Measurements from ENCODE around the gene CMIP. TPM values are rescaled to one million over a fixed set of nuclear protein-coding genes. Genes with fewer than 3 reads are reported as not detected.

Gene CMIP
- total RNA-seq, 2 donors from 2014 or later, result 30.1 to 95.1 TPM

- DNase-seq (ENCODE audit: low spot score), result no peak
- H3K9me3 ChIP-seq, result no peaks in the 10 kb centered on the region
- intact Hi-C loops (cut with DNase I), result no loop called here
- TF ChIP-seq POLR2AphosphoS5 (IDR thresholded peaks at IDR 0.05), result no peak
- TF ChIP-seq CTCF (IDR thresholded peaks at IDR 0.05), result no peak
- no peak for TF ChIP-seq POLR2A (IDR thresholded peaks at IDR 0.05)
- peaks cover 8% of the 10 kb centered on the region for H3K4me1 ChIP-seq (replicated peaks)
- 68% methylated on average over 10 of the region's 10 CpGs for WGBS
- no peaks in the 10 kb centered on the region for H3K36me3 ChIP-seq
- H3K27ac ChIP-seq, result no peak overlapping the region
- no peak overlapping the region for H3K4me3 ChIP-seq
- no peaks in the 10 kb centered on the region for H3K27me3 ChIP-seq (replicated peaks; ENCODE audit: insufficient read depth)
Observed at GRCh38 chr16:81497690-81498089, 53.1 kb downstream of the CMIP start.

GRCh38 chr16:81498351-81498750 lies 53.7 kb downstream of the CMIP start:
- no peak overlapping the region for H3K4me3 ChIP-seq
- DNase-seq (ENCODE audit: low spot score), result no peak
- H3K36me3 ChIP-seq, result no peaks in the 10 kb centered on the region
- WGBS, result 96% methylated on average over 11 of the region's 11 CpGs
- intact Hi-C loops (cut with DNase I), result no loop called here
- H3K9me3 ChIP-seq, result no peaks in the 10 kb centered on the region
- H3K27me3 ChIP-seq (replicated peaks; ENCODE audit: insufficient read depth), result no peaks in the 10 kb centered on the region
- peaks cover 5% of the 10 kb centered on the region for H3K4me1 ChIP-seq (replicated peaks)
- H3K27ac ChIP-seq, result no peak overlapping the region
- TF ChIP-seq CTCF (IDR thresholded peaks at IDR 0.05), result no peak
- no peak for TF ChIP-seq POLR2A (IDR thresholded peaks at IDR 0.05)
- TF ChIP-seq POLR2AphosphoS5 (IDR thresholded peaks at IDR 0.05), result no peak

- no peaks in the 10 kb centered on the region for H3K4me1 ChIP-seq (replicated peaks)
- TF ChIP-seq POLR2A (IDR thresholded peaks at IDR 0.05), result peak; percentile 12
- TF ChIP-seq CTCF (IDR thresholded peaks at IDR 0.05), result no peak
- no peak for TF ChIP-seq POLR2AphosphoS5 (IDR thresholded peaks at IDR 0.05)
- H3K36me3 ChIP-seq, result no peaks in the 10 kb centered on the region
- no peak overlapping the region for H3K4me3 ChIP-seq
- intact Hi-C loops (cut with DNase I), result no loop called here
- no peaks in the 10 kb centered on the region for H3K9me3 ChIP-seq
- WGBS, result 55% methylated on average over 20 of the region's 20 CpGs
- peak overlapping the region; percentile 21 to 35 for H3K27ac ChIP-seq
- H3K27me3 ChIP-seq (replicated peaks; ENCODE audit: insufficient read depth), result no peaks in the 10 kb centered on the region
- peak; percentile 26 for DNase-seq (ENCODE audit: low spot score)
Observed at GRCh38 chr16:81499576-81500380, 55.2 kb downstream of the CMIP start.

GRCh38 chr16:81500833-81501521 lies 56.4 kb downstream of the CMIP start:
- TF ChIP-seq CTCF (IDR thresholded peaks at IDR 0.05) (no peak), POLR2AphosphoS5 (IDR thresholded peaks at IDR 0.05) (peak; percentile 65)
- Histone ChIP-seq H3K27ac (peak overlapping the region in 1 of 2 donors; percentile 10), H3K4me3 (no peak overlapping the region), H3K27me3 (replicated peaks; ENCODE audit: insufficient read depth) (no peaks in the 10 kb centered on the region), H3K4me1 (replicated peaks) (no peaks in the 10 kb centered on the region), H3K36me3 (no peaks in the 10 kb centered on the region), H3K9me3 (no peaks in the 10 kb centered on the region)
- WGBS, result 39% methylated on average over 17 of the region's 17 CpGs
- DNase-seq (ENCODE audit: low spot score), result peak; percentile 37
- intact Hi-C loops (cut with DNase I), result no loop called here

All from prostate gland (tissue), 2 donors.